Measurements from ENCODE around the gene SRRM4.

Gene SRRM4

GRCh38 chr12:119206348-119207062, 225.2 kb downstream of the SRRM4 start:
- DNase-seq = no peak

GRCh38 chr12:119207063-119207560, 225.8 kb downstream of the SRRM4 start:
- no peak for DNase-seq

GRCh38 chr12:119208626-119209061, 227.3 kb downstream of the SRRM4 start:
- no peak for DNase-seq

GRCh38 chr12:119211884-119212283, 230.5 kb downstream of the SRRM4 start:
- no peak for DNase-seq
